Measurements from ENCODE around the gene F12. TPM values are rescaled to one million over a fixed set of nuclear protein-coding genes. Genes with fewer than 3 reads are reported as not detected.

Gene F12
- total RNA-seq, 5 donors from 2014 or later (not counting 1 experiment from before 2014, with no cell fraction given): 0.28 to 0.98 (median 0.42) TPM; not detected in 1

GRCh38 chr5:177447611-177448243, 38.4 kb upstream of the F12 start:
- ATAC-seq (replicated peaks in 1 of 4): peak in 1 of 4 experiments; percentile 2
- Histone ChIP-seq H3K4me1 (ENCODE audit: control insufficient read depth in 1 of 2, extremely low read depth in 1 of 2, insufficient read depth in 2 of 2, low read length in 2 of 2) (peaks cover 19 to 65% of the 10 kb centered on the region in 2 experiments), H3K27ac (ENCODE audit: low read length) (peak overlapping the region; percentile 38), H3K4me3 (ENCODE audit: control insufficient read depth in 1 of 2, extremely low read depth in 1 of 2, low read length in 1 of 2) (peak overlapping the region in 1 of 2 donors; percentile 40), H3K36me3 (ENCODE audit: control insufficient read depth in 2 of 2, extremely low read depth in 1 of 2, insufficient read depth in 1 of 2, low read length in 1 of 2) (peaks cover 0 to 6% of the 10 kb centered on the region in 2 donors), H3K27me3 (replicated peaks in 1 of 2; ENCODE audit: control insufficient read depth in 2 of 2, extremely low read depth in 1 of 2, insufficient read depth in 2 of 2, low read length in 1 of 2) (peaks cover 0 to 2% of the 10 kb centered on the region in 2 experiments), H3K9me3 (no peaks in the 10 kb centered on the region)
- Mint-ChIP-seq H3K9me3 (no peaks in the 10 kb centered on the region), H3K4me3 (peak overlapping the region; percentile 50 to 69 (median 65)), H3K4me1 (peaks cover 49 to 51% (median 49%) of the 10 kb centered on the region in 3 donors), H3K27me3 (no peaks in the 10 kb centered on the region), H3K27ac (peak overlapping the region; percentile 55 to 61), H3K36me3 (no peaks in the 10 kb centered on the region)
- CTCF ChIA-PET: interaction anchor here (1.4 to 5.0 kb wide), 4 partner anchors 21 to 58 kb away, joined by 4 to 20 read pairs (median 12); partner anchors contain the start of gene GRK6 (in 1 of the 2)
- 46% methylated on average over 8 of the region's 23 CpGs for WGBS (ENCODE audit: insufficient coverage)
- POLR2A ChIA-PET: interaction anchor here (0.6 to 3.0 kb wide), 2 partner anchors 16 to 1415 kb away, joined by 5 to 27 read pairs; no protein-coding TSS in a partner anchor
- DNase-seq: no peak

- peak in 34 of 35 experiments; percentile 51 to 90 (median 76) for DNase-seq
- peak overlapping the region in 1 of 2 donors; percentile 23 for H3K4me3 ChIP-seq (ENCODE audit: control insufficient read depth in 1 of 2, extremely low read depth in 1 of 2, low read length in 1 of 2)
- WGBS (ENCODE audit: insufficient coverage): 0% methylated on average over 14 of the region's 52 CpGs
- peak overlapping the region; percentile 38 for H3K27ac ChIP-seq (ENCODE audit: low read length)
- Mint-ChIP-seq H3K4me3 (peak overlapping the region; percentile 39 to 65 (median 50)), H3K36me3 (peaks cover 5% of the 10 kb centered on the region), H3K4me1 (peaks cover 47 to 53% (median 53%) of the 10 kb centered on the region in 3 donors), H3K9me3 (no peaks in the 10 kb centered on the region), H3K27ac (no peak overlapping the region), H3K27me3 (no peaks in the 10 kb centered on the region)
- ChIA-PET POLR2A (interaction anchor here (0.6 to 3.0 kb wide), 3 partner anchors 15 to 1416 kb away, joined by 3 to 27 read pairs (median 5); no protein-coding TSS in a partner anchor), CTCF (interaction anchor here (1.4 to 5.0 kb wide), 4 partner anchors 21 to 57 kb away, joined by 4 to 20 read pairs (median 12); partner anchors contain the start of gene GRK6 (in 1 of the 2))
- ATAC-seq (replicated peaks in 1 of 4): peak; percentile 36 to 52 (median 40)
- peaks cover 19 to 68% of the 10 kb centered on the region in 2 experiments for H3K4me1 ChIP-seq (ENCODE audit: control insufficient read depth in 1 of 2, extremely low read depth in 1 of 2, insufficient read depth in 2 of 2, low read length in 2 of 2)
- H3K9me3 ChIP-seq: no peaks in the 10 kb centered on the region
- H3K27me3 ChIP-seq (replicated peaks in 1 of 2; ENCODE audit: control insufficient read depth in 2 of 2, extremely low read depth in 1 of 2, insufficient read depth in 2 of 2, low read length in 1 of 2): peaks cover 0 to 2% of the 10 kb centered on the region in 2 experiments
- H3K36me3 ChIP-seq (ENCODE audit: control insufficient read depth in 2 of 2, extremely low read depth in 1 of 2, insufficient read depth in 1 of 2, low read length in 1 of 2): peaks cover 0 to 12% of the 10 kb centered on the region in 2 donors
Measured at GRCh38 chr5:177447066-177447610, 37.8 kb upstream of the F12 start.

- H3K36me3 Mint-ChIP-seq: peaks cover 8% of the 10 kb centered on the region
- peak within 1 kb of the TSS; percentile 87 for H3K27ac ChIP-seq (ENCODE audit: low read length)
- no peaks in the 10 kb centered on the region for H3K27me3 Mint-ChIP-seq
- ChIA-PET CTCF (interaction anchor here (0.5 to 5.0 kb wide), 11 partner anchors 9 to 131 kb away, joined by 3 to 24 read pairs (median 15); partner anchors contain the start of gene GRK6 (in 1 of the 2)), POLR2A (interaction anchor here (0.6 to 3.0 kb wide), 6 partner anchors 8 to 405 kb away, joined by 3 to 27 read pairs (median 3); partner anchors contain the start of gene GRK6 (in 1 of the 2))
- ATAC-seq (replicated peaks in 1 of 4) (peak; percentile 48 to 66 (median 64)), DNase-seq (peak; percentile 48 to 90 (median 72))
- no peaks in the 10 kb centered on the region for H3K9me3 Mint-ChIP-seq
- H3K4me1 ChIP-seq (ENCODE audit: control insufficient read depth in 1 of 2, extremely low read depth in 1 of 2, insufficient read depth in 2 of 2, low read length in 2 of 2): peaks cover 19 to 74% of the 10 kb centered on the region in 2 experiments
- peaks cover 0 to 19% of the 10 kb centered on the region in 2 donors for H3K36me3 ChIP-seq (ENCODE audit: control insufficient read depth in 2 of 2, extremely low read depth in 1 of 2, insufficient read depth in 1 of 2, low read length in 1 of 2)
- peak within 1 kb of the TSS; percentile 52 to 55 for H3K4me3 ChIP-seq (ENCODE audit: control insufficient read depth in 1 of 2, extremely low read depth in 1 of 2, low read length in 1 of 2)
- H3K4me1 Mint-ChIP-seq: peaks cover 47 to 58% (median 53%) of the 10 kb centered on the region in 3 donors
- H3K9me3 ChIP-seq: no peaks in the 10 kb centered on the region
- H3K27me3 ChIP-seq (replicated peaks in 1 of 2; ENCODE audit: control insufficient read depth in 2 of 2, extremely low read depth in 1 of 2, insufficient read depth in 2 of 2, low read length in 1 of 2): peaks cover 0 to 2% of the 10 kb centered on the region in 2 experiments
- H3K27ac Mint-ChIP-seq: peak within 1 kb of the TSS; percentile 95
- peak within 1 kb of the TSS; percentile 72 to 78 (median 72) for H3K4me3 Mint-ChIP-seq
- under 1% methylated on average over 84 of the region's 89 CpGs for WGBS (ENCODE audit: insufficient coverage)
Measured at GRCh38 chr5:177446200-177447065, 37.1 kb upstream of the F12 start, which contains the start of gene PRR7. PRR7 (plus strand) TSS chr5:177446814; CDS start chr5:177455068, 8,254 bp downstream.

GRCh38 chr5:177445917-177446199, 36.5 kb upstream of the F12 start:
- DNase-seq: peak in 1 of 35 experiments; percentile 60
- POLR2A ChIA-PET: interaction anchor here (0.6 to 3.0 kb wide), 7 partner anchors 9 to 404 kb away, joined by 3 to 27 read pairs (median 5); partner anchors contain the start of gene GRK6 (in 1 of the 2)
- 6% methylated on average over 3 of the region's 8 CpGs for WGBS (ENCODE audit: insufficient coverage)
- H3K4me3 Mint-ChIP-seq: peak overlapping the region; percentile 72 to 78 (median 72)
- Histone ChIP-seq H3K4me1 (ENCODE audit: control insufficient read depth in 1 of 2, extremely low read depth in 1 of 2, insufficient read depth in 2 of 2, low read length in 2 of 2) (peaks cover 19 to 78% of the 10 kb centered on the region in 2 experiments), H3K27me3 (replicated peaks in 1 of 2; ENCODE audit: control insufficient read depth in 2 of 2, extremely low read depth in 1 of 2, insufficient read depth in 2 of 2, low read length in 1 of 2) (peaks cover 0 to 2% of the 10 kb centered on the region in 2 experiments), H3K27ac (ENCODE audit: low read length) (peak overlapping the region; percentile 87), H3K9me3 (no peaks in the 10 kb centered on the region), H3K36me3 (ENCODE audit: control insufficient read depth in 2 of 2, extremely low read depth in 1 of 2, insufficient read depth in 1 of 2, low read length in 1 of 2) (peaks cover 0 to 25% of the 10 kb centered on the region in 2 donors), H3K4me3 (ENCODE audit: control insufficient read depth in 1 of 2, extremely low read depth in 1 of 2, low read length in 1 of 2) (peak overlapping the region in 1 of 2 donors; percentile 55)
- H3K4me1 Mint-ChIP-seq: peaks cover 46 to 57% (median 53%) of the 10 kb centered on the region in 3 donors
- peak overlapping the region; percentile 95 for H3K27ac Mint-ChIP-seq
- peaks cover 8% of the 10 kb centered on the region for H3K36me3 Mint-ChIP-seq
- CTCF ChIA-PET: interaction anchor here (0.6 to 5.0 kb wide), 11 partner anchors 10 to 725 kb away, joined by 3 to 24 read pairs (median 6); partner anchors contain the start of gene GRK6 (in 1 of the 2)
- peak in 1 of 4 experiments; percentile 2 for ATAC-seq (replicated peaks in 1 of 4)
- no peaks in the 10 kb centered on the region for H3K9me3 Mint-ChIP-seq
- H3K27me3 Mint-ChIP-seq: no peaks in the 10 kb centered on the region

GRCh38 chr5:177445052-177445916, 35.9 kb upstream of the F12 start:
- CTCF ChIA-PET: interaction anchor here (0.6 to 5.0 kb wide), 13 partner anchors 10 to 726 kb away, joined by 3 to 24 read pairs (median 5); partner anchors contain the start of gene GRK6 (in 1 of the 2)
- Histone ChIP-seq H3K4me1 (ENCODE audit: control insufficient read depth in 1 of 2, extremely low read depth in 1 of 2, insufficient read depth in 2 of 2, low read length in 2 of 2) (peaks cover 24 to 81% of the 10 kb centered on the region in 2 experiments), H3K27me3 (replicated peaks in 1 of 2; ENCODE audit: control insufficient read depth in 2 of 2, extremely low read depth in 1 of 2, insufficient read depth in 2 of 2, low read length in 1 of 2) (peaks cover 0 to 2% of the 10 kb centered on the region in 2 experiments), H3K36me3 (ENCODE audit: control insufficient read depth in 2 of 2, extremely low read depth in 1 of 2, insufficient read depth in 1 of 2, low read length in 1 of 2) (peaks cover 5 to 30% of the 10 kb centered on the region in 2 donors), H3K4me3 (ENCODE audit: control insufficient read depth in 1 of 2, extremely low read depth in 1 of 2, low read length in 1 of 2) (no peak overlapping the region), H3K9me3 (no peaks in the 10 kb centered on the region), H3K27ac (ENCODE audit: low read length) (peak overlapping the region; percentile 87)
- POLR2A ChIA-PET: interaction anchor here (0.7 to 3.0 kb wide), 7 partner anchors 9 to 55 kb away, joined by 3 to 27 read pairs (median 5); partner anchors contain the start of gene GRK6 (in 1 of the 2)
- Mint-ChIP-seq H3K4me1 (peaks cover 49 to 55% (median 54%) of the 10 kb centered on the region in 3 donors), H3K4me3 (peak overlapping the region; percentile 72 to 78 (median 72)), H3K36me3 (peaks cover 9% of the 10 kb centered on the region), H3K9me3 (no peaks in the 10 kb centered on the region), H3K27ac (peak overlapping the region; percentile 95), H3K27me3 (no peaks in the 10 kb centered on the region)
- ATAC-seq (replicated peaks in 1 of 4) (peak in 1 of 4 experiments; percentile 40), DNase-seq (peak in 9 of 35 experiments; percentile 12 to 83 (median 41))
- 29% methylated on average over 5 of the region's 10 CpGs for WGBS (ENCODE audit: insufficient coverage)
